Kidney tubule cell (primary cell): ENCODE results near the gene KCTD16.

ENCODE experiments used
- DNase-seq: peaks from one replicate; pipeline ENCODE4 v3.0.0-alpha.2; 2018; ENCODE audit warnings: low spot score

Gene KCTD16

GRCh38 chr5:144460600-144460999 is 289.9 kb downstream of the KCTD16 start:
- DNase-seq, result no peak

GRCh38 chr5:144462577-144462976 is 291.9 kb downstream of the KCTD16 start:
- no peak for DNase-seq

GRCh38 chr5:144463481-144464223 is 293.0 kb downstream of the KCTD16 start:
- DNase-seq, result no peak

GRCh38 chr5:144464306-144464705 is 293.6 kb downstream of the KCTD16 start:
- no peak for DNase-seq

- DNase-seq, result no peak
Observed at GRCh38 chr5:144465441-144465840, 294.8 kb downstream of the KCTD16 start.

GRCh38 chr5:144467792-144468191 is 297.1 kb downstream of the KCTD16 start:
- DNase-seq, result peak; percentile 56

GRCh38 chr5:144468571-144468970 is 297.9 kb downstream of the KCTD16 start:
- DNase-seq, result no peak

- DNase-seq, result peak; percentile 91
Observed at GRCh38 chr5:144469106-144469505, 298.4 kb downstream of the KCTD16 start.

GRCh38 chr5:144472221-144472620 is 301.5 kb downstream of the KCTD16 start:
- DNase-seq, result no peak

- DNase-seq, result no peak
Observed at GRCh38 chr5:144473650-144474049, 303.0 kb downstream of the KCTD16 start.

GRCh38 chr5:144478565-144478964 is 307.9 kb downstream of the KCTD16 start:
- no peak for DNase-seq

- DNase-seq, result no peak
Observed at GRCh38 chr5:144481861-144482260, 311.2 kb downstream of the KCTD16 start.

GRCh38 chr5:144484124-144484897 is 313.6 kb downstream of the KCTD16 start:
- peak; percentile 88 for DNase-seq

GRCh38 chr5:144485540-144485939 is 314.9 kb downstream of the KCTD16 start:
- DNase-seq, result no peak

GRCh38 chr5:144487207-144487606 is 316.5 kb downstream of the KCTD16 start:
- no peak for DNase-seq

GRCh38 chr5:144487761-144488160 is 317.1 kb downstream of the KCTD16 start:
- DNase-seq, result no peak

GRCh38 chr5:144503123-144503522 is 332.4 kb downstream of the KCTD16 start:
- no peak for DNase-seq

GRCh38 chr5:144504929-144505577 is 334.4 kb downstream of the KCTD16 start:
- DNase-seq, result peak; percentile 30

- DNase-seq, result no peak
Observed at GRCh38 chr5:144510845-144511579, 340.3 kb downstream of the KCTD16 start.

GRCh38 chr5:144511580-144512072 is 341.0 kb downstream of the KCTD16 start:
- DNase-seq, result no peak

- DNase-seq, result no peak
Observed at GRCh38 chr5:144522698-144523097, 352.0 kb downstream of the KCTD16 start.

- no peak for DNase-seq
Observed at GRCh38 chr5:144525000-144525399, 354.3 kb downstream of the KCTD16 start.
